M059J (cell line): ENCODE results near the gene LRRC43. TPM values are rescaled to one million over a fixed set of nuclear protein-coding genes. Genes with fewer than 3 reads are reported as not detected.
"Not testable (repeated sequence)": the region's sequence is repeated elsewhere in the genome, so short reads cannot be mapped to it uniquely, and the experiment has no call there.

ENCODE experiments used
- DNase-seq: peaks from one replicate; pipeline ENCODE4 v3.0.0-alpha.2; 2012; ENCODE audit warnings: low read depth
- total RNA-seq: library from RNA; depleted of rRNA; stranded (reverse); fragments of >200 nt; shearing (Covaris generic); gene quantifications from 2 replicates; pipeline ENCODE4 v1.2.3, GENCODE V29; 2014

Gene LRRC43
- total RNA-seq, 1 experiment from 2014 or later, result not detected

- DNase-seq, result no peak
These were observed 11.9 kb downstream of the LRRC43 start for GRCh38 chr12:122194804-122195203.

DNA sequence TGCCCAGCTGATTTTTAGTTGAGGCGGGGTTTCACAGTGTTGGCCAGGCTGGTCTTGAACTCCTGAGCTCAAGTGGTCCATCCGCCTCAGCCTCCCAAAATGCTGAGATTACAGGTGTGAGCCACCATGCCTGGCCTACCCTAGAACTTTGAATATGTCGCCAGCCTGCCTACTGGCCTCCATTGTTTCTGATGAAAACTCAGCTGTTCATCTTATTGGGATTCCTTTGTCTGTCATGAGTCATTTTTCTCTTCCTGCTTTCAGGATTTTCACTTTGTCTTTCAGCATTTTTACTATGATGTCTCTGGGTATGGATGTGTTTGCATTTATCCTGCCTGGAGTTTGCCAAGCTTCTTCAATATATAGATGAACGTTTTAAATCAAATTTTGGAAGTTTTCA lies 12.5 kb downstream of the LRRC43 start:
- DNase-seq, result no peak

DNA sequence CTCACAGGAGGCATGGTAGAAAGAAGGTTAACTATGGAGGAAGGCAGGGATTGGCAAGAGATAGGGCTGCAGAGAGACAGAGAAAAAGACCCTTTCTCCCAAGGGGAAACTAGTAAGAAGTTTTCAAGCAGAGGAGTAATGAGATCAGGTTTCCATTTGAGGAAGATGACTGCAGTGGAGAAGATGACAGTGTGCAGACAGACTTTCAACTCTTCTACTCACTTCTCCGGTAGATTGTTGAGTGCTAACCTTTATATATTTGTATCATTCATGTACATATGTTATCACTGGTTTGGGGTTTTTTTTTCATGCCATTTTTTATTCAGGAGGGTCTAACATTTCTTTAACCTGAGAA lies 14.7 kb downstream of the LRRC43 start:
- no peak for DNase-seq

DNA sequence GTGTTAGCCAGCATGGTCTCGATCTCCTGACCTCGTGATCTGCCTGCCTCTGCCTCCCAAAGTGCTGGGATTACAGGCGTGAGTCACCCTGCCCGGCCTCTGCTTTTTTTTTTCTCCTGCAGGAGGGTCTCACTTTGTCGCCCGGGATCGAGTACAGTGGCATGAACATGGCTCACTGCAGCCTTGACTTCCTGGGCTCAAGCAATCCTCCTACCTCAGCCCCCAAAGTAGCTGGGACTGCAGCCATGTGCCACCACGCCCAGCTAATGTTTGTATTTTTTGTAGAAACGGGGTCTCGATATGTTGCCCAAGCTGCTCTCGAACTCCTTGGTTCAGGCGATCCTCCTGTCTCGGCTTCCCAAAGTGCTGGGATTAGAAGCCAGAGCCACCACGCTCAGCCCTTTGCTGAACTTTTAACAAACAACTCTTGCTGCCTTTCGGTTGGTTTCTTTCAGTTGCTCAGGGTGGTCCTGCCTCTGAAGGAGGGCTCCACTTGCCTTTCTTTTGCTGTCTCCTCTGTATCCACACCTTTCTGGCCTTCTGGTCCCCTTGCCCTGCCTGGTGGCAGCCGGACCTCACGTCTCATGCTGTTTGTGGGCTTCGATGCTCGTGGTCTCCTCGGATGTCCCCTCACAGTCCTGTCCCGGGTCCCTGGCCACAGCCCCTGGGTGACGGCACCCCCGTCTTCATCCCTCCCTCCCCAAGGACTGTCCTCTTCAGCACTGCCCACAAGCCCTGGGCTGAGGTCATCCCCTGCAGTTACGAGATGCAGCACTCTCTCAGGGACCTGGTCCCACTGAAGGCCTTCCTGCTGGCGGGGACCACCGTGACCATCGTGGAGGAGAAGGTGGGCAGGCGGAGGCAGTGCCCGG lies 16.8 kb downstream of the LRRC43 start:
- no peak for DNase-seq

- no peak for DNase-seq
These were observed 17.7 kb downstream of the LRRC43 start for GRCh38 chr12:122200541-122201175.

- no peak for DNase-seq
These were observed 18.5 kb downstream of the LRRC43 start for GRCh38 chr12:122201381-122201780.

- DNase-seq, result no peak
These were observed 19.1 kb downstream of the LRRC43 start for GRCh38 chr12:122202017-122202416.

GRCh38 chr12:122202811-122203210 lies 19.9 kb downstream of the LRRC43 start:
- DNase-seq, result not testable (repeated sequence)

DNA sequence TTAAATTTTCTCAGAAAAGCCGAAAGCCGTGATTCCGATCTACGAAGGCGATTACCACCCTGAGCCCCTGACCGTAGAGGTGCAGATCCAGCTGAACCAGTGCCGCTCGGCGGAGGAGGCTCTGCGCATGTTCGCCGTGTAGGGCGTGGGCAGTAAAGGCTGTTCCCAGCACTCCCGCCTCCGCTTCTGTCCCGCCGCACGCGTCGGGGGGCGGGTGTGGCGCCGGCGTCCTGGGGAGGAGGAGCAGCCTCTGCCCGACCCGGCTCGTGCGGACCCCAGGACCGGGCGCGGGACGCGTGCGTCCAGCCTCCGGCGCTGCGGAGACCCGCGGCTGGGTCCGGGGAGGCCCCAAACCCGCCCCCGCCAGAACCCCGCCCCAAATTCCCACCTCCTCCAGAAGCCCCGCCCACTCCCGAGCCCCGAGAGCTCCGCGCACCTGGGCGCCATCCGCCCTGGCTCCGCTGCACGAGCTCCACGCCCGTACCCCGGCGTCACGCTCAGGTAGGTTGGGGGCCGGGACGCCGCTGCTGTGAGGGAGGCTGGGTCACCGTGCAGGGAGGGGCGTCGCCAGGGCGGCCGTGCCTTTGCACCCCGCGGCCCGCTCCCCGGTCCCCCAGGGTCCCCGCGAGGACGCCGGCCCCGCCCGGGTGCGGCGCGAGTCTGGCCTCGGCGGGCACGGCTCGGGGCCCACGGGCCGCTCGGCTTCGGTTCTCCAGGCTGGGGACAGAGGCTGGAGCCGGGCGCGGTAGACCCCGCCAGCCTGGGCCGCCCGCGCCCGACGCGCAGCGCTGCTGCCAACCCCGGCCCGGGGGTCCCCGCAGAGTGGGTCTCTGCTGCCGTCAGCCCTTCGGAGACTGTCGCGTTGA lies 20.6 kb downstream of the LRRC43 start, which contains the start of gene B3GNT4:
Gene B3GNT4 (plus strand): TSS at position 409 of the 866 bp plus-strand sequence. CDS start 910 bp downstream, outside the sequence.
- peak; percentile 46 for DNase-seq

- no peak for DNase-seq
These were observed 21.5 kb downstream of the LRRC43 start for GRCh38 chr12:122204167-122205052.

DNA sequence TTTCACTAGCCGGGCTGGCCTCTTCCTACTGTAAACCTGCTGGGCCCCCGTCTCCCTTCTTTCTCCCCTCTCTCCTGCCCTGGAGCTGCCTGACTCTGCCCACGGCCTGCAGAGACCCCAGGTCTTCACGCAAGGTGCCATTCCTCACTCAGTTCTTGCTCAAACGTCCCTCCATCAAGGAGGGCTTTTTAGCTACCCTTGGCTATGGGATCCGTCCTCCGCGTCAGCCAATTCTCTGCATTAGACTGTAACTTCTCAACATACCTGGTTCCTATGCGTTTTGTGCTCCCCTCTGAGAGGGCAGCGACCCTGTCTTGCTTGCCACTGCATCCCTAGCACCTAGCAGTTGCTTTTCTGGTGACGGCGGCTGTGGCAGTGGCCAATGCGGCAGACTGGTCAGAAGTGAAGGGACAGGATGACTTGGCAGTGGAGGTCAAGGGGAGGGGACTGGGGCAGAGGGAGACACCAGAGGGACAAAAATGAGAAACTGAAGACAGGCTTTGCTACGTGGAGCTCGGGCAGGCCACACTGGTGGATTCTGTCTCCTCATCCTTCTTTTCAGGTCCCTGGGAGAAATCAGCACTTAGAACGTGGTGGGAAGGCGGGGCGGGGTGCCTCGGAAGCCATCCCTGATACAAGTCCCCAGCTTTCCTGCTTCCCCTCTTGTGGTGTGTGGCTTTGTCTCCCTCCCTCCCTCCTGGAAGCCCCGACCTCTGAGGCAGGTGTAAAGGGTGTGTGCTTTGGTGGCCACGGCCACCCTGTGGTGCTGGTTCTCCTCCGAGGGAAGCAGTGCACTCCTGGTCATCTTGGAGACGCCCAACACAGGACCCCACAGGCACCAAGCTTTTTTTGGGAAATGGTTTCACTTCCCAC lies 22.4 kb downstream of the LRRC43 start:
- DNase-seq, result no peak

- DNase-seq, result no peak
These were observed 23.4 kb downstream of the LRRC43 start for GRCh38 chr12:122206111-122206881.

GRCh38 chr12:122206976-122207375 lies 24.1 kb downstream of the LRRC43 start:
- DNase-seq, result no peak

- DNase-seq, result no peak
These were observed 24.5 kb downstream of the LRRC43 start for GRCh38 chr12:122207391-122207790.

GRCh38 chr12:122208073-122208820 lies 25.3 kb downstream of the LRRC43 start:
- no peak for DNase-seq

DNA sequence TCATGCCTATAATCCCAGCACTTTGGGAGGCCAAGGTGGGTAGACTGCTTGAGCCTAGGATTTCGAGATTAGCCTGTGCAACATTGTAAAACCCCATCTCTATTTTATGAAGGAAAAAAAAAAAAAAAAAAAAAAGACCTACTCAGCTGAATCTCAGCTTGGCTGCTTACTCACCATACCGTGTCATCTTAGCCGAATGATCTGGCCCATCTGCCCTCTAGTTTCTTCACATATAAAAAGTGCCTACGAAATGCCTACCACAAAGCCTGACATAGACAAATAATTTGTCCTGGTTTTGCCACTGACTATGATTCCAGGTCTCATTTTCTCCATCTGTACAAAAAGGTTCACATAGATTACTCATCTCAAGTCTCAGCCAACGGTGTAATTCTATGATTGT lies 32.8 kb downstream of the LRRC43 start:
- DNase-seq, result no peak

DNA sequence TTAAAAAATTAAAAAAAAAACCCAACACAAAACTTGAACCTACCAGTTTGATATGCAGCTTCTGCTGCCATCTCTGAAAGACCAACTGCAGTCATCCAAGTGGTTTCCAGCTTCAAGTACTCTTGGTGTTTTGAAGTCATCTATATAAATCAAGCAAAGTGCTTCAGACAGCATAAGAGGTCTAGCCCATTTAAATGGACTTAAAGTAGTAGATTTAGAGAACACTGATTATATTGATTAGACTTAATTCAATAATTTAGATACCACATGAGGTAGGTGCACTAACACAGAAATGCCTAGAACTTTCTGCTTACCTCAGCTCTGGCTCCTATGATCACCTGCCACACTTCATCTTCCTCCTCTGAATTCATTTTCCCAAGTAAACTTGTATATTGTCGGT lies 33.5 kb downstream of the LRRC43 start:
- no peak for DNase-seq

GRCh38 chr12:122225683-122226365 lies 42.9 kb downstream of the LRRC43 start, which contains the start of gene DIABLO:
Gene DIABLO, minus strand, starts transcription at chr12:122226052. Its CDS starts 38 bp downstream, at chr12:122226014.
- DNase-seq, result peak; percentile 98
